ENCODE measurements around the gene TPRN. TPM values are rescaled to one million over a fixed set of nuclear protein-coding genes. Genes with fewer than 3 reads are reported as not detected.
A peak's percentile ranks its signal among the peaks of the same experiment; 100 is the strongest.

The TPRN gene
- total RNA-seq, 1 experiment from 2014 or later, result 14.8 TPM

DNA sequence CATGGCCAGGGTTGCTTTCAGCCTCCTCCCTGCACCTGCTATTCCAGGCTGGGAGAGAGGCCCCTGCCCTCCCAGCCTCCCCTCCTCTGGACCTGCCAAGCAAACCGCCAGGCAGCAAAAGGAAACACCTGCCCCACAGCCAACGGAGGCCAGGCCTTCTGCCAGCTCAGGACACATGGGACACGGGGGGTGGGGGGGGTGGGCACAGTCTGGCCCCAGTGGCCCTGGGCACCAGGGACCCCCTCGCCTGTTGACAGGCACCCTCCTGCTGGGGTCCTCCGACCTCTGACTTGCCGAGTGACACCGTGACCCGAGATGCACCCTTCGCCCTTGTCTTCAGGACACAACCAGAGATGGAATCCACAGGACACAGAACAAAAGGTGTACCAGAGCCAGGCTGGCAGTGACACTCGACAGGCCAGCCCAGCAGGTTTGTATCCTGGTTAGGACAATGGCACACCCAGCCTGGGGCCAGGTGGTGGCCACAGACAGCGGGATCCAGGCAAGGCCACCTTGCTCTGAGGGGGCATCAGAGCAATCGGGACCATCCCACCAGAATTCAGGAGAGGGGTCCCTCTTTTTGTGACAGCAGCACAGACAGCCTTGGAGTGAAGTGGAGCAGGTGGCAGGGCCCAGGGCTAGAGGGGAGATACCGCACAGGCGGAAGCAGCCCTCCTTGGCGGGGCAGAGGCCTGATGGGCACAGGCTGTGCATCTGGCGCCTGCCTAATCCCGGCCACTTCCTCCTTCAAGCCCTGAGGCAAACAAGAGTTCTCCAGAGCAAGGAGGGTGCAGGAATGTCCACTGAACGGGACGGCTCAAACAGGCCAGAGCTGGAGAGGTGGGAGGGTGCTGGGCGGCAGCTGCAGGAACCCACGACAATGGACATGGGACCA, 27.4 kb downstream of the TPRN start:
- H3K36me3 ChIP-seq, result peaks cover 6% of the 10 kb centered on the region
- no peaks in the 10 kb centered on the region for H3K9me3 ChIP-seq (replicated peaks)
- 0 out of 2 replicates have a peak overlapping the region, but pooled peaks have one; percentile 0 for H3K4me3 ChIP-seq
- peak; percentile 95 to 96 for DNase-seq
- peak overlapping the region; percentile 79 for H3K27ac ChIP-seq
- peaks cover 40% of the 10 kb centered on the region for H3K4me1 ChIP-seq
- peaks cover 6% of the 10 kb centered on the region; the same call in 1 of the 2 replicates for H3K27me3 ChIP-seq

DNA sequence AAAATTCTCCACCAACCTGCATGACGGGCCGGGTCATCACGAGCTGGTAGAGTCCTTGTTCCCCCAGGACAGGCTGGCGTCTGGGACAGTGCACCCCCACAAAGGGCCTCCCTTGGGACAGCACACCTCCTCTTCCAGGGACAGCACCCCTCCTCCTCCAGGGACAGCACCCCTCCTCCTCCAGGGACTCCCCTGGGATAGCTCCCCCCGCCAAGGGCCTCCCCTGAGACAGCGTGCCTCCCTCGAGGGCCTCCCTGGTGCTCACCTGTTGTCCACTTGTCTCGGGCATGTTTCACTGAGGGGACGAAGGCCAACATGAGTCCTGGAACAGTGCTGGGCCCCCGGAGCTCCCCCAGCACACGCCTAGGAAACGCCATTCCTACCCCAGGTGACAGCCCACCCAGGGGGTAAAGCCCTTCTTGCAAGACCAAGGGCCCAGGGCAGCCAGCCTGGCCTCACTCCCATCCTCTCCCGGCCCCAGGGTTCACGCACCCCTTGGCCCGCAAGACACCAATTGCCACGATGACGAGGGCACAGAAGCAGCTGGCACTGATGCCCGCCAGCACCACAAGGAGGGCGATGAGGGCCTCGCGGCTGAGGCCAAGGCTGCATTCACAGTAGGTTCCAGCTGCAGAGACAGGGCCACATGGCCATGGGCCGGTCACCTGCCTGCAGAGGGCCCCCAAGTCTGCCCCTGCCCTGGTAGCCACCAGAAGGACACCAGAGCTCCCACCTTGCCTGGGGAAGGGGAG, 29.2 kb downstream of the TPRN start:
- H3K9me3 ChIP-seq (replicated peaks), result no peaks in the 10 kb centered on the region
- H3K27ac ChIP-seq, result no peak overlapping the region
- no peak overlapping the region for H3K4me3 ChIP-seq
- H3K4me1 ChIP-seq, result peaks cover 48% of the 10 kb centered on the region
- peaks cover 18% of the 10 kb centered on the region for H3K27me3 ChIP-seq
- DNase-seq, result no peak
- H3K36me3 ChIP-seq, result no peaks in the 10 kb centered on the region

DNA sequence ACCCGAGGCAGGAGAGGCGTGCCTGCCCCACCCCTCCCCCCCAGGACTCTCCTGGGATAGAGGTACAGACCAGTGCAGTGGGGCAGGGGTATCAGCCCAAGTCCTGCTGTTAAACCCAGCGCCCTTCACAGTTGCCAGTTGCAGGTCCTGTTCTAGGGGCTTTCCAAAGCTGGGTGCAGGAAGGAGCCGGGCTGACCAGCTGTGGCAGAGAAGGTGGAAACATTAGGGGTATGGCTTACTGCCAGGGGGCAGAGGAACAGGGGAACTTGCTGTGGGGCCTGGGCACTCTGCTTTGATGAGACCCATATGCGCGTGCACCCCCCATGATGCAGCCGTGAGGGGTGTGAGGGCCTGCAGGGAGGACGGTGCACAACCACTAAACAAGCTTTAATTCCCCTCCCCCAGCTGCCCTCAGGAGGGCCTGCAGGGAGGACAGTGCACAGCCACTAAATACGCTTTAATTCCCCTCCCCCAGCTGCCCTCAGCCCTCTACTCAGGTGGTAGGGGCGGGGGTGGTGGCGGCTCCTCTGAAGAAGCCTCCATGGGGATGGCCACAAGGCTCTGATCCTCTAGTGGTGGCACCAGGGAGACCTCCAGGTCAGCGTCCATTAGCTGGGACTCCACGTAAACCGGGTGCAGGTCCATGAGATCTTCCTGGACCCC, 29.9 kb downstream of the TPRN start:
- H3K9me3 ChIP-seq (replicated peaks), result no peaks in the 10 kb centered on the region
- DNase-seq, result no peak
- H3K4me1 ChIP-seq, result peaks cover 55% of the 10 kb centered on the region
- H3K4me3 ChIP-seq, result no peak overlapping the region
- H3K27ac ChIP-seq, result no peak overlapping the region
- H3K36me3 ChIP-seq, result no peaks in the 10 kb centered on the region
- peaks cover 25% of the 10 kb centered on the region for H3K27me3 ChIP-seq

DNA sequence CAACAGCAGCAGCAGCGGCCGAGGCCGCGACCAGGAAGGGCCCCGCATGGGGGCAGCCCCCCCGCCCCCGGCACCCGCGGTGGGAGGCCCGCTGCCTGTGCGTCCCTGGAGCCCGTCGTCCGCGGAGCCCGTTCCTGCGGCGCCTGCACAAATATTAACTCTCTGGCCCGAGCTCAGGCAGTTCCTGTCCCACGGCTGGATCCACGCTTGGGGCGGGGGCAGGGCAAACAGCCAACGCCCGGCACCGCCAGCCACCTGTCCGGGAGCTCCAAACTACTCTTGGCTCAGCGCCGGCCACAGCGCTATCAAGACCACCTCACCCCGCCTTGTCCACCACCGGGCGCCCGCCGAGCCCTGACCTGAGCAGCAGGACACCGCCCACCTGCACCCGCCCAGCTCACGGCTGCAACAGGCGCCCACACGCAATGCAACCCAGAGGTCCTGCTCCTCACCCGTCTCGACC, 30.6 kb downstream of the TPRN start, which contains the start of gene LRRC26:
LRRC26 (minus strand) TSS at position 156 of the 463 bp plus-strand sequence; CDS start at position 48, 108 bp downstream.
- peak in 1 of 2 experiments; percentile 42 for DNase-seq
- peaks cover 32% of the 10 kb centered on the region for H3K27me3 ChIP-seq
- H3K4me1 ChIP-seq, result peaks cover 62% of the 10 kb centered on the region
- no peaks in the 10 kb centered on the region for H3K36me3 ChIP-seq
- H3K27ac ChIP-seq, result no peak within 1 kb of the TSS
- no peaks in the 10 kb centered on the region for H3K9me3 ChIP-seq (replicated peaks)
- H3K4me3 ChIP-seq, result peak within 1 kb of the TSS; percentile 11

DNA sequence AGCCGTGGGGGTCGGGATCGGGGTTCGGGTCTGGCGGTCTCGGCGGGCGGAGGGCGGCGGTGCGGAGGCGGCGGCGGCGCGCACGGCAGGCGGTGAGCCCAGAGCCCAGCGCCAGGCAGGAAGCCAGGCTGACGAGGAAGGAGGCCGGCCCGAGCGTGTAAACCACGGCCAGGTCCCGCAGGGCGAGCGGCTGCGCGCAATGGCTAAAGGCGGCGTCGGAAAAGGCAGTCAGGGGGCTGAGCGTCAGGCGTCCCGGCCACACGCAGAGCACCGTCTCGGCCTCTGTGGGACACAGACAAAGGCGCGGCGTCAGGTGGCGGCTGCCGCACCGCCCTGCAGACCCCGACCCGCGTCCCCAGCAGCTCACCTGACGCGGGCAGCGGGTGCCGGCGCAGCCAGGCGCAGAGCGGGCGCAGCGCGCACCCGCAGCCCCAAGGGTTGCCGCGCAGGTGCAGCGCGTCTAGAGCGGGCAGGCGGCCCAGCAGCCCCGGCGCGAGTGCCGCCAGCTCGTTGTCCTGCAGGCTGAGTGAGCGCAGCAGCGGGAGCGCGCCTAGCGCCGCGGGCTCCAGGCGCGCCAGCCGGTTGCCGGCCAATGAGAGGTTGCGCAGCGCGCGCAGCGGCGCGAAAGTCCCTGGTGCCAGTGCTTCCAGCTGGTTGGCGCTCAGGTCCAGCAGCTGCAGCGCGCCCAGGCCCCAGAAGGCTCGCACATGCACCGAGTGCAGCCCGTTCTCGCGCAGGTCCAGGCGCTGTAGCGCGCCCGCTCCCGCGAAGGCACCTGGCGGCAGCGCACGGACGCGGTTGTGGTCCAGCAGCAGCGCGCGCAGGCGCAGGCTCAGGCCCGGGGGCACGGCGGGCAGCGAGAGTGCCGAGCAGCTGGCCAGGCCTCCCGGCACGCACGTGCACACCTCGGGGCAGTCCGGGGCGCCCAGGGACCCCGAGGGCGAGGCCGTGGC, 31.4 kb downstream of the TPRN start:
- Histone ChIP-seq H3K4me3 (peak overlapping the region; percentile 11), H3K27ac (no peak overlapping the region), H3K9me3 (replicated peaks) (no peaks in the 10 kb centered on the region), H3K27me3 (peaks cover 38% of the 10 kb centered on the region), H3K36me3 (no peaks in the 10 kb centered on the region), H3K4me1 (peaks cover 68% of the 10 kb centered on the region)
- peak; percentile 73 to 77 for DNase-seq

DNA sequence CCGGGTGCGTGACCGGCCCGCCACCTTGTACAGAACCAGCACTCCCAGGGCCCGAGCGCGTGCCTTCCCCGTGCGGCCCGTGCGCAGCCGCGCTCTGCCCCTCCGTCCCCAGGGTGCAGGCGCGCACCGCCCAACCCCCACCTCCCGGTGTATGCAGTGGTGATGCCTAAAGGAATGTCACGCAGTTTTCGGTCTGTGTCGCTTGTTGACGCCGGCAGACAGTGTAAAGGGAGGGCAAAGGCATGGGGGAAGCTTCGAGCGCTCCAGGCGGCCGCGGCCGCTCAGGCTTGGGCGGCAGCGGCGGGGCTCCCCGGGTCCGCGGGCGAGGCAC, 32.0 kb downstream of the TPRN start:
- Histone ChIP-seq H3K36me3 (no peaks in the 10 kb centered on the region), H3K27me3 (peaks cover 38% of the 10 kb centered on the region), H3K27ac (no peak overlapping the region), H3K9me3 (replicated peaks) (no peaks in the 10 kb centered on the region), H3K4me3 (peak overlapping the region; percentile 11), H3K4me1 (peaks cover 68% of the 10 kb centered on the region)
- peak in 1 of 2 experiments; percentile 37 for DNase-seq

DNA sequence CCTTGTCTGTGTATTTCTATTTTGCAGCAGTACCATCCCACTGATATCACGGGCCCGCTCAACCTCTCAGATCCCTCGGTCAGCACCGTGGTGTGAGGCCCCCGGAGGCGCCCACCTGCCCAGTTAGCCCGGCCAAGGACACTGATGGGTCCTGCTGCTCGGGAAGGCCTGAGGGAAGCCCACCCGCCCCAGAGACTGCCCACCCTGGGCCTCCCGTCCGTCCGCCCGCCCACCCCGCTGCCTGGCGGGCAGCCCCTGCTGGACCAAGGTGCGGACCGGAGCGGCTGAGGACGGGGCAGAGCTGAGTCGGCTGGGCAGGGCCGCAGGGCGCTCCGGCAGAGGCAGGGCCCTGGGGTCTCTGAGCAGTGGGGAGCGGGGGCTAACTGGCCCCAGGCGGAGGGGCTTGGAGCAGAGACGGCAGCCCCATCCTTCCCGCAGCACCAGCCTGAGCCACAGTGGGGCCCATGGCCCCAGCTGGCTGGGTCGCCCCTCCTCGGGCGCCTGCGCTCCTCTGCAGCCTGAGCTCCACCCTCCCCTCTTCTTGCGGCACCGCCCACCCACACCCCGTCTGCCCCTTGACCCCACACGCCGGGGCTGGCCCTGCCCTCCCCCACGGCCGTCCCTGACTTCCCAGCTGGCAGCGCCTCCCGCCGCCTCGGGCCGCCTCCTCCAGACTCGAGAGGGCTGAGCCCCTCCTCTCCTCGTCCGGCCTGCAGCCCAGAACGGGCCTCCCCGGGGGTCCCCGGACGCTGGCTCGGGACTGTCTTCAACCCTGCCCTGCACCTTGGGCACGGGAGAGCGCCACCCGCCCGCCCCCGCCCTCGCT, 32.6 kb downstream of the TPRN start:
- peaks cover 64% of the 10 kb centered on the region for H3K4me1 ChIP-seq

DNA sequence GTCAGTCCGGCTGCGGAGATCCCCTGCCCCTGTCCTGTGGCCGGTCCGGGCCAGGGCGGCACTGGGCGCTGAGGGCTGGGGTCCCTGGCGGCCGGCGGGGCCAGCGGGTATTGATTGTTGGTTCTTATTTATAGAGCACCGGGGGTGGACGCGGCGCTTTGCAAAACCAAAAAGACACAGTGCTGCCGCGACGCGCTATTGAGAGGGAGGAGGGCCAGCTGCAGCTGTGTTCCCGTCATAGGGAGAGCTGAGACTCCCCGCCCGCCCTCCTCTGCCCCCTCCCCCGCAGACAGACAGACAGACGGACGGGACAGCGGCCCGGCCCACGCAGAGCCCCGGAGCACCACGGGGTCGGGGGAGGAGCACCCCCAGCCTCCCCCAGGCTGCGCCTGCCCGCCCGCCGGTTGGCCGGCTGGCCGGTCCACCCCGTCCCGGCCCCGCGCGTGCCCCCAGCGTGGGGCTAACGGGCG, 33.2 kb downstream of the TPRN start:
- Histone ChIP-seq H3K36me3 (no peaks in the 10 kb centered on the region), H3K9me3 (replicated peaks) (no peaks in the 10 kb centered on the region), H3K27ac (no peak overlapping the region), H3K4me1 (peaks cover 58% of the 10 kb centered on the region), H3K27me3 (peaks cover 38% of the 10 kb centered on the region), H3K4me3 (peak overlapping the region; percentile 49)
- DNase-seq, result peak; percentile 57 to 61

More for the DNA sequence above, 32.6 kb downstream of the TPRN start:
- DNase-seq, result peak; percentile 72 to 84
- Histone ChIP-seq H3K4me3 (peak overlapping the region; percentile 49), H3K9me3 (replicated peaks) (no peaks in the 10 kb centered on the region), H3K27ac (no peak overlapping the region), H3K36me3 (no peaks in the 10 kb centered on the region), H3K27me3 (peaks cover 38% of the 10 kb centered on the region)

DNA sequence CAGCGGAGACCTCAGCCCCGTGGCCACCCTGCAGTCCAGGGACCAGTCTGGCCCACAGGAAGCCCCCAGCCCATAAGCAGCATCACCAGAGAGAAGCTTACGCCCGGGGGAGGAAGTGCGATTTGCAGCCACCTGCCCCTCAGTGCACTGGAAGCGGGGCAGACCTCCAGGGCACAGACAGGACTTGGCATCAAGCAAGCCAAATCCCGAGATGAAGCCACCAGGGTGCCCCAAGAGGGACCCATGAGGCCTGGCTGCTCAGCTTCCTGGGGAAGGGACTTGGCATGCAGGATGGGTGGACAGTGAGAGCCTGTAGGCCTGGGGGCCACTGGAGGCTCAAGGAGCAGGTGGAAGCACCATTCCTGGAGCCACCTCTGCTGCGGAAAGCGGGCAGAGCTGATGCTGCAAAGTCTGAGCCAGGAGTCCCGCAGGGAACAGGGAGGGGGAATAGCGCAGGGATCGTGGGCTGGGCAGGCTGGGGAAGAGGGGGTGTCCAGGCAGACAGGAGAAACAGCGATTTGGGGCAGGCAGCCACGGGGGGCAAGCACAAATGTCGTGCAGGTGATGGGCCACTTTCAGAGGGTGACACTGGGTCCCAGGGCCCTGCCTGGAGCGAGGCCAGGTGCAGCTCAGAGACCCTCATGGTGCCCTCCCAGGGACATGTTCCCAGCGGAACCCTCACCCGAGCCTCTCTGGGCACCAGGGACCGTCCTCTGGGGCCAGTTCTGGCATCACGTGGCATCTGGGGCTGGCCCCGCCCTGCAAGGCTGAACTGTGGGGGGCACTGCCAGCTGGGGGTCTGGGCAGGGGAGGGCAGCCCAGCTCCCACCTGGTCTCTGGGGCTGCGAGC, 33.9 kb downstream of the TPRN start:
- no peaks in the 10 kb centered on the region for H3K9me3 ChIP-seq (replicated peaks)
- peaks cover 38% of the 10 kb centered on the region for H3K27me3 ChIP-seq
- H3K4me1 ChIP-seq, result peaks cover 51% of the 10 kb centered on the region
- no peak overlapping the region for H3K27ac ChIP-seq
- peak overlapping the region; percentile 49 for H3K4me3 ChIP-seq
- DNase-seq, result no peak
- no peaks in the 10 kb centered on the region for H3K36me3 ChIP-seq

DNA sequence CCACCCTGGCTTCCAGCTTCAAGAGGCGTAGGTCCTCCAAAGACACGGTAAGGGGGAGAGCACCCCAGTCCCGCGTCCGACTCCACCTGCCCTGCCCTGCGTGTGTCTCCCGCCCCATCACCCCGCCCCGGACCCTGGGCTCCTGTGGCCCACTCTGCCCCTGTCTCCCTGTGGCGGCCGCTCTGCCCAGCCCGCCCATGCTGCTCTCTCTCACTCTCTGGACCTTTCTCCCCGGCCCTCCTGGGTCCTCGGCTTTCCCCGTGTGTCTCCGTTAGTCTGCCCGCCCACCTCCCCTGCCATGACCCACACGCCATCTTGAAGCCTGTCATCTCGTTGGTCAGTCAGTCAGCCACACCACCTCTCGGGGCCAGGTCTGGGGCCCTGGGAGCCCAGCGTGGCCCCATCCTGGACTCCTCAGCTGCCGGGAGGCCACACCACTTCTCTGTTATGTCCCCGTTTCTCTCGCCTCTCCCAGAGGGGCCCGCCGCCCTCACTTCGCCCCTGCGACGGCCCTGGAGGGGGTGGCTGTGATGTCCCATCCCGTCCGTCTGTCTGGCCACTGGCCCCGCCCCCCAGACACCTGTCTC, 35.2 kb downstream of the TPRN start:
- no peak for DNase-seq
- Histone ChIP-seq H3K9me3 (replicated peaks) (no peaks in the 10 kb centered on the region), H3K4me1 (peaks cover 44% of the 10 kb centered on the region), H3K27ac (no peak overlapping the region; the same call in 1 of the 2 replicates), H3K36me3 (no peaks in the 10 kb centered on the region), H3K4me3 (peak overlapping the region; percentile 45), H3K27me3 (peaks cover 36% of the 10 kb centered on the region)

DNA sequence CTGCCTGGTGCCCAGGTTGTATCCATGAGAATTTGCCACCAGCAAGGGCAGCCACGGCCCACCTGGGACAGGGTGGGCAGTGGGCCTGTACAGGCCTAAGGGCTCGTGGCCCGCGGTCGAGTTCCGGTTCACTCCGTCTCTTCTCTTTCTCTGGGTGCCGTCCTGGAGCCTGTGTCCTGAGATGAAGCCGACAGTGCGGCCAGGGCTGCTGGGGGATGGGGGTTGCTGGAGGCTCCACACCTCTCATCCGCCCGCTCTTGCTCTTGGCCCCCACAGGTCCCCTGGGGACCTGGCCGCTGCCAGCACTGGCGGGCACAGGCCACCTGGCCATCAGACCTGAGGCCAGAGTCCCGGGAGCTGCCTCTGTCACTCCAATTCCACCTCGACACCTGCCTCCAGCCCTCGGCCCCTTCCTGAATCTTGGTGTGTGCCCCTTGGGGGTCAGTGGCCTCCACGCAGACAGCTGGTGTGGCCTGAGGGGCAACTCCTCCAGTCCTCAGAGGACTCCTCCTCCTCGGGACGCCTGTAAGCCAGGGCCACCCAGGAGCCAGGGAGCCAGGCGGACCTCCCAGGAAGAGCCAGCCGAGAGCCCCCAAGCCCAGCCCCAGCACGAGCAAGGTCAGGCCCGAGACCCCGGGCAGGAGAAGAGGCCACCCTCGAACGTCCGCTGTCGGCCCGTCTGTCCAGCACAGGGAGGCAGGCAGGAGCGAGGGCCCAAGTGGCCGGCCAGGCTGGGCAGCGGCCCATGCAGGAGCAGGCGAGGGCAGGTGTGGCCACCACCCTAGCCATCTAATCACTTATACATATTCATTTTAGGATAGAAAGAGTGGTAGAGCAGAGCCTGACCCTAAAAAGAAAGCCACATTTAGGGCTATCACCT, 35.9 kb downstream of the TPRN start:
- Histone ChIP-seq H3K4me1 (peaks cover 37% of the 10 kb centered on the region), H3K9me3 (replicated peaks) (no peaks in the 10 kb centered on the region), H3K27me3 (peaks cover 32% of the 10 kb centered on the region), H3K4me3 (peak overlapping the region; percentile 45), H3K27ac (peak overlapping the region; percentile 17; the same call in 1 of the 2 replicates), H3K36me3 (no peaks in the 10 kb centered on the region)
- peak; percentile 85 to 89 for DNase-seq

Measured in SJCRH30 (cell line).